GM23248 (cell line): ENCODE measurements around the gene DCUN1D1.

ENCODE experiments used
- EZH2 ChIP-seq: fragments of 200-600 bp; sonication (generic); IDR thresholded peaks from 2 replicates; pipeline ENCODE4 v1.6.1; 2018; ENCODE audit warnings: antibody characterized with exemption, mild to moderate bottlenecking; ENCODE audit not compliant: insufficient read depth, poor library complexity, severe bottlenecking
- EZH2phosphoT487 ChIP-seq: fragments of 200-600 bp; sonication (generic); IDR thresholded peaks from 2 replicates; pipeline ENCODE4 v1.6.1; 2018; ENCODE audit warnings: antibody characterized with exemption, moderate library complexity, mild to moderate bottlenecking, low read depth; ENCODE audit not compliant: insufficient read depth

- TF ChIP-seq EZH2phosphoT487 (no peak), EZH2 (no peak)
Measured at GRCh38 chr3:182904164-182904563, 76.2 kb downstream of the DCUN1D1 start.
